ENCODE results near the gene B3GAT1.
"Not testable (repeated sequence)": the region's sequence is repeated elsewhere in the genome, so short reads cannot be mapped to it uniquely, and the experiment has no call there.

The B3GAT1 gene

GRCh38 chr11:134412203-134413042 is at the start of gene B3GAT1:
TSS of gene B3GAT1 (minus strand) at chr11:134412242. CDS start at chr11:134387659, 24,583 bp downstream.
- no peak for DNase-seq (ENCODE audit: low read depth)

DNA sequence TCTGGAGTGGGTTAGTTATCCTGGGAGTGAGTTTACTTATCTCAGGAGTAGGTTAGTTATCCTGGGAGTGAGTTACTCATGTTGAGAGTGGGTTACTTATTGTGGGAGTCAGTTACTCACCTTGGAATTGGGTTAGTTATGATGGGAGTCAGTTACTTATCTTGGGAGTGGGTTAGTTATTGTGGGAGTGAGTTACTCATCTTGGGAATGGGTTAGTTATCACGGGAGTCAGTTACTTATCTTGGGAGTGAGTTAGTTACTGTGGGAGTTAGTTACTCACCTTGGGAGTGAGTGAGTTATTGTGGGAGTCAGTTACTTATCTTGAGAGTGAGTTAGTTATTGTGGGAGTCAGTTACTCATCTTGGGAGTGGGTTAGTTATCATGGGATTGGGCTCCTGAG is 49.6 kb upstream of the B3GAT1 start:
- DNase-seq (ENCODE audit: low read depth), result no peak

DNA sequence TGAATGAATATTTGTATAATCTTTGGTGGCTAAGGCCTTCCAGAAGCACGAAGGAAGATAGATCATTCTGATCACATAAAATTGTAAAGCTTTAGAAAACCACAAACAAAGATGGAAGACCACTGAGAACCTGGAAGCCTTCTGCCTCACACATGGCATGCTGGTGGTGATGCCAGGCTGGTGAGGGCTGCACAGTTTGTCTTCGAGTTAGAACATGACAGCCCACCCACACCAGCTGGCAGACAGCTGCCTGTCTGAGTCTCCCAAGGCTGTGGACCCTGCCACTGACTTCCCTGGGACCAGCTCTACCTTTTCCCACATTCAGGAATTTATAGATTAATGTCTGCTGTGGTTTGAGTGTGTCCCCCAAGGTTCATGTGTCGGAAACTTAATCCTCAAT is 48.8 kb upstream of the B3GAT1 start:
- no peak for DNase-seq (ENCODE audit: low read depth)

DNA sequence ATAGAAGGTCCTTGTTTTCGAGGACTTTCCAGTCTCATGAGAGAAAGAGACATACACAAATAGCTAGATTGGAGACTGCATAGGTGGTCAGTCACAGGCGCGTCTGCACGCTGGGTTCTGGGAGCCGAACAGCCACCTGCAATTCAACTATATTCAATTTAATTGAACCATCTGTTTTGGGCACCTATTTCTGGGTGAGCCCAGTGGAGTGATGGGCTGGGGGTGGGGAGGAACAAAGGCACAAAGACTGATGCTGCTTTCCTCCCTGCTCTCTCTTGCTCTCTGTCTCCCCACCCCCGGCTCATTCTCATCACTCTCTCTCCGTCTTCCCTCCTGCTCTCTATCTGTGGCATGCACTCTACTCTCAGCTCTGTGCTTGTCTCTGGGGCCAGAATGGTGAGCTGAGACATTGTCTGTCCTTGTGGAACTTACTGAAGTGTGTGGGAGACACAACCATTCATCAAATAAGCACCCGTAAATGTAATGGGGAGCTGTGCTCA is 48.1 kb upstream of the B3GAT1 start:
- no peak for DNase-seq (ENCODE audit: low read depth)

- DNase-seq (ENCODE audit: low read depth), result no peak
Observed at GRCh38 chr11:134459246-134460061, 47.4 kb upstream of the B3GAT1 start.

- not testable (repeated sequence) for DNase-seq (ENCODE audit: low read depth)
Observed at GRCh38 chr11:134457411-134458007, 45.5 kb upstream of the B3GAT1 start.

DNA sequence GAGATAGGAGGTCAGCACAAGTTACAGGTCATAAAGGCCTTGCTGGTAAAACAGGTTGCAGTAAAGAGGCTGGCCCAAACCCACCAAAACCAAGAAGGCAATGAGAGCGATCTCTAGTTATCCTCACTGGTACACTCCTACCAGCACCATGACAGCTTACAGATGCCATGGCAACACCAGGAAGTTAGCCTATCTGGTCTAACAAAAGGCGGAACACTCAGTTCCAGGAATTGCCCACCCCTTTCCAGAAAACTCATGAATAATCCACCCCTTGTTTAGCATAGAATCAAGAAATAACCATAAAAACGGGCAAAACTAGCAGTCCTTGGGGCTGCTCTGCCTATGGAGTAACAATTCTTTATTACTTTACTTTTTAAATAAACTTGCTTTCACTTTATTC is 43.5 kb upstream of the B3GAT1 start:
- DNase-seq (ENCODE audit: low read depth), result no peak

DNA sequence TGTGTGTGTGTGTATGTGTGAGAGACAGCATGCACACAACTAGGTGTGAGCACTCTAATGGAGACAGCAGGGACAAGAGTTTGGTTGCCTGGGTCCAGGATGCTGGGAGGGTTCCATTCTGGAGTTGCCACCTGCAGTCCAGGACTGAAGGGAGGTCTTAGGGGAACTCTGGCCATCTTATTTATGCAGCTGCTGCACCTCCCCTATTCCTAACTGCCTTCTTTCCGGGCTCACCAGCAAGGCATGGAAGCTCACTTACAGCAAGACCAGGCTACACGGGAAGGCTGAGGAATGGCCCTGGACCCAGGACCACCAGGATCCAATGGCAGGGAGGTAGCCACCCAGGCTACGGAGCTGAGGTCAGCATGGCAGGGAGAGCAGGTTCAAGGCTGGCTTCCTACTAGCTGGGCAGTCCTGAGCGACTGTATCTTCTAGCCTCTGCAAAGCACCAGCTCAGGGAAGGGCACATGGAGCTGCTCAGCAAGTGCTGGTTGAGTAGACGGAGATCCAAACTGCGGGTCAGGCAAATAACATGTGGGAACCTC is 42.2 kb upstream of the B3GAT1 start:
- no peak for DNase-seq (ENCODE audit: low read depth)

GRCh38 chr11:134453441-134453840 is 41.4 kb upstream of the B3GAT1 start:
- DNase-seq (ENCODE audit: low read depth), result no peak

- DNase-seq (ENCODE audit: low read depth), result no peak
Observed at GRCh38 chr11:134452838-134453155, 40.8 kb upstream of the B3GAT1 start.

DNA sequence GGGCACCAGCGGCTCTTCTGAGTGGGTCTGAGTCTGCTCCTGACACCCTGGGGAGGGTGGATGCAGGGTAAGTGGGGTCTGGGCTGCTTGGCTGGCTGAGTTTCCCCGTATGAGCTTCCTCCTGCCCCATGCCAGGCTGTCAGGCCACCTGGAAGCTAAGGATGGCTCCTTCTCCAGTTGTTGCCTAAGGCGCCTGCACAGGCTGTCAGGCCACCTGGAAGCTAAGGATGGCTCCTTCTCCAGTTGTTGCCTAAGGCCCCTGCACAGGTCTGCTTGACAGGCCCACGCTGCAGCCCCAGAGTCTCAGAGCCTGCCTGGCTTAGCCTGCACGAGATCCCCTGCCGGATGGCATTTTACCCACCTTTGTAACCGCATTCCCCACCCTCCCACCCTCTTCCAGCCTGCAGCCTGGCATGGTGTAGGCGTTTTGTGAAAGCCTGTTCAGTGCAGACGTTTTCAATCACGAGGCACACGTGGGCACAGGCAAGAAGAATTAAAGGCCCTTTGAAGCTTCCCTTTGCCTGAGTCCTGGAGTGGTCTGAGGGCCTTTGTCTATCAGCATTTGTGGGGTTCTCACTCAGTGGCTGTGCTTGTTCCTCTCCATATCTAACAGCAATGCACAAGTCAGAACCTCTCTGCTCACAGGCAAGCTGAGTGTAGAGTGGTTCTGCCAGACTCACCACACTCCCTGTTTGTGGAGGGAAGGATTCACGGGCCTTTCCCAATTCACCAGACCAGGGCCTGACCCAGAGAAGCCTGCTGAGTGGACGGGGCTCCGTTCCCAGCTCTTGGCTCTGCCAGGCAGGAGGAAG is 40.2 kb upstream of the B3GAT1 start:
- no peak for DNase-seq (ENCODE audit: low read depth)

DNA sequence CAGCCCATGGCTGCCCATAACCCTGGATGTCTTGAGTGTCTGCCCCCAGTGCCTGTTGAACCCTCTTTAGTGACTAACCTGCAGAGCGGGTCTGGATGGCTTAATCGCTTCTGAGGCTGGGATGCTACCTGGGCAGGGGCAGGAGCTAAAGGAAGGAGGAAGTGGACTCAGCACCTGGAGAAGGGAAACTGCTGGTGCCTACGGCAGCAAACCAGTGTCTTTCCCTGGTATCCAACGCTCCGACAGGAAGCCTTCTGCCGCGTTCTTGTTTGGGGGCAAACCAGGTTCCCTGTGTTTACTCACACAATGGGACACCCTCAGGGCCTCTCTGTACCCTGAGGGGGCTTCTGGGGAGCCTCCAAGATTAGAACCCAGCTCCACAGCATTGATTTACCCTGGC is 38.1 kb upstream of the B3GAT1 start:
- DNase-seq (ENCODE audit: low read depth), result no peak

GRCh38 chr11:134449713-134450112 is 37.7 kb upstream of the B3GAT1 start:
- DNase-seq (ENCODE audit: low read depth), result no peak

DNA sequence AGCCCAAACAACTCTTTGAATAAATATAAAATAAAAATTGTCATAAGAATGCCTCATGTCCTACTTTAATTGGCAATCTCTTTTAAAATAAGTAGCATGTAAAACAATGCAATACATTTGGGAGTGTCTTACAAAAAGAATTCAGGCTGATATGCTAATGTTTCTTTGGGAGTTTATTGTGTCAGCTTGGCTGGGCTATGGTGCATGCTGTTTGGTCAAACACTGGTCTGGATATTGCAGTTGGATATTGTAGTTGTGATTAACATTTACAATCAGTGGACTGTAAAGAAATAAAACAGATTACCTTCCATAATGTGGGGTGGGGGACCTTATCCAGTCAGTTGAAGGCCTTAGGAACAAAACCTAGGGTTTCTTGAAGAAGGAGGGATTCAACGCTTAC is 37.0 kb upstream of the B3GAT1 start:
- no peak for DNase-seq (ENCODE audit: low read depth)

DNA sequence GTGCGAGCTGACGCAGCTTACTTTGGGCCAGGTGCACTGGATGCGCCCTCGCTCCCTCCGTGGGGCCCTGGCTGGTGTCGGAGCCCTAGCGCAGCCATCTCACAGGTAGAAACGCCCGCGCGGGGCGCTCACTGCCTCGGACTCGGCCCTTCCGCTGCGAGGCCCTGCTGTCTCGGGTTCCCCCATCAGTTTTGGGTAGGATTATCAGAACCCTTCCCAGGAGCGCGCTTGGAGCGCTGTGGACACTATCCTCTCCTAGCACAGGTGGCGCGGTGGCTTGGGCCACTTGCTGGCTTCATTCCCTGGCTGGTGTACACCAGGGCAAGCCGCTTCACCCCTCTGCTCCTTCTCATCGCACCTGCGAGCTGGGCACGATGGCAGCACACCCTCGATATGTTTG is 35.7 kb upstream of the B3GAT1 start:
- DNase-seq (ENCODE audit: low read depth), result no peak

DNA sequence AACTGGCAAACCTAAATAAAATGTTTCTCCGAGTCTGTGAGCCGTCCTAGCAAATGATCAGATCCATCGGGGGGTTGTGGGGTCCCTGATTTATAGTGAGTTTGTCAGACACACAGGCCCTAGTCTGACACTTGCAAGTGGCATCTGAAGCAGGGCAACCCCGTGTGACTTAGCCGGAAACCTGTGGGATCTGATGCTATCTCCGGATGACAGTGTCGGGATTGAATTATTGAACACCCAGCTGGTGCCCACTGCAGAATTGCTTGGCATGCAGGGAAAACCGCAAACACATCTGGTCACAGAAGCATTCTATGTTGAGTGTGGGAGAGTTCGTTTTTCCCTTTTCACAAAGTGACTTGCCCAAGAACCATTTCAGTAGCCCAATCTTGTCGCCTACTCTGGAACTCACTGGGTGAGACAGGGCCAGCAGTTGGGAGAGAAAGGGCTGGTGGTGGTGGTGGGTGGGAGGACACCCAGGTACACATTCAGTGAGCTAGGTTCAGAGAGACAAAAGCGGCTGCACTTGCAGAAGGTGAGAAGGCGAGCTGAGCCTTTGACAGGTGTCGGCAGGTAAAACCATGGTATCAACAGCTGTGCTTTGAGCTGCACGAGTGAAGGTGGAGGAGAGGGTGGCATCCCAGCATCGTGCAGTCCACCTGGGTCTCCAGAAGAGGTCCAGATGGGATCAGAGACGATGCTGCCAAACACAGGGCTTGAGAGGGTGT is 33.7 kb upstream of the B3GAT1 start:
- no peak for DNase-seq (ENCODE audit: low read depth)

DNA sequence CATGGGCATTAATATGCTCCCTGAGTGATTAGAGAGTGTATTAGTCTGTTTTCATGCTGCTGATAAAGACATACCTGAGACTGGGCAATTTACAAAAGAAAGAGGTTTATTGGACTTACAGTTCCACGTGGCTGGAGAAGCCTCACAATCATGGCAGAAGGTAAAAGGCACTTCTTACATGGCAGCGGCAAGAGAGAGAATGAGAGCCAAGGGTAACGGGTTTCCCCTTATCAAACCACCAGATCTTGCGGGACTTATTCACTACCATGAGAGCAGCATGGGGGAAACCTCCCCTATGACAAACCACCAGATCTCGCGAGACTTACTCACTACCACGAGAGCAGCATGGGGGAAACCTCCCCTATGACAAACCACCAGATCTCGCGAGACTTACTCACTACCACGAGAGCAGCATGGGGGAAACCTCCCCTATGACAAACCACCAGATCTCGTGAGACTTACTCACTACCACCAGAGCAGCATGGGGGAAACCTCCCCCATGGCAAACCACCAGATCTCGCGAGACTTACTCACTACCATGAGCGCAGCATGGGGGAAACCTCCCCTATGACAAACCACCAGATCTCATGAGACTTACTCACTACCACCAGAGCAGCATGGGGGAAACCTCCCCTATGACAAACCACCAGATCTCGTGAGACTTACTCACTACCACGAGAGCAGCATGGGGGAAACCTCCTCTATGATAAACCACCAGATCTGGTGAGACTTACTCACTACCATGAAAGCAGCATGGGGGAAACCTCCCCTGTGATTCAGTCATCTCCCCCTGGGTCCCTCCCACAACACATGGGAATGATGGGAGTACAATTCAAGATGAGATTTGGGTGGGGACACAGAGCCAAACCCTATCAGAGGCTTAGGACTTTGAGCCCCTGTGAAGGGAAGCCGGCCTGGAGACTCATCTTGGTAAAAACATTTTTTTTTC is 32.4 kb upstream of the B3GAT1 start:
- not testable (repeated sequence) for DNase-seq (ENCODE audit: low read depth)

- no peak for DNase-seq (ENCODE audit: low read depth)
Observed at GRCh38 chr11:134443246-134443645, 31.2 kb upstream of the B3GAT1 start.

DNA sequence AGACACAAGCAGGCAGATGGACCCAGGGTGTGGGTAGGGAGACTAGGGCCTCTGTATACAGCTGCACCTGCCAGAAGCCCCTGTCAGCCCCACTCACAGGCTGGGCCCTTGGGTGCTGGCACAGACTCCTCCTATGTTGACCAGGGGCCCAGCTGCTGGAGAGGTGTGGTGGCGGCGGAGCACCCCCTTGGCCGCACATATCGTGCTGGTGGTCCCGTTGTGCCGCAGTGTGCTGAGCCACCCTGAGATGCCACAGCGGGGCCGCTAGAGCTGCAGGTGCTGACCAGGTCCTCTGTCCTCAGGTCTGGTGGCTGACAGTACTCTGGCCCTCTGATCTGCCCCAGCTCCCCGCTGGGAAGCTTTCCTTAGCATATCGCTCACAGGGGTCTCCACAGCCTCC is 30.2 kb upstream of the B3GAT1 start:
- DNase-seq (ENCODE audit: low read depth), result no peak

- DNase-seq (ENCODE audit: low read depth), result no peak
Observed at GRCh38 chr11:134441706-134442105, 29.7 kb upstream of the B3GAT1 start.
